ENCODE results near the gene HIVEP3.

HIVEP3 gene

GRCh38 chr1:41681331-41682098, 237.2 kb downstream of the HIVEP3 start:
- no peaks in the 10 kb centered on the region for H3K36me3 ChIP-seq (ENCODE audit: insufficient read depth, insufficient read length, low read length)
- no peak for DNase-seq (ENCODE audit: low read depth, low spot score)
- TF ChIP-seq SUZ12 (IDR thresholded peaks at IDR 0.05; ENCODE audit: extremely low read depth, insufficient read depth, insufficient read length), result no peak
- no peak for TF ChIP-seq ZNF274 (IDR thresholded peaks at IDR 0.05; ENCODE audit: low read depth, low read length)
- TF ChIP-seq YY1 (IDR thresholded peaks at IDR 0.05; ENCODE audit: insufficient read depth, insufficient read length), result no peak
- no peaks in the 10 kb centered on the region for H3K9me3 ChIP-seq (ENCODE audit: insufficient read depth, low read length)
- H3K27me3 ChIP-seq (ENCODE audit: insufficient read depth, insufficient read length), result no peaks in the 10 kb centered on the region
- no peak overlapping the region for H3K9ac ChIP-seq (ENCODE audit: insufficient read length, low read depth)
- peaks cover 19% of the 10 kb centered on the region for H3K4me1 ChIP-seq (ENCODE audit: insufficient read depth, insufficient read length)
- no peak overlapping the region for H3K4me3 ChIP-seq (ENCODE audit: insufficient read length, low read depth)

DNA sequence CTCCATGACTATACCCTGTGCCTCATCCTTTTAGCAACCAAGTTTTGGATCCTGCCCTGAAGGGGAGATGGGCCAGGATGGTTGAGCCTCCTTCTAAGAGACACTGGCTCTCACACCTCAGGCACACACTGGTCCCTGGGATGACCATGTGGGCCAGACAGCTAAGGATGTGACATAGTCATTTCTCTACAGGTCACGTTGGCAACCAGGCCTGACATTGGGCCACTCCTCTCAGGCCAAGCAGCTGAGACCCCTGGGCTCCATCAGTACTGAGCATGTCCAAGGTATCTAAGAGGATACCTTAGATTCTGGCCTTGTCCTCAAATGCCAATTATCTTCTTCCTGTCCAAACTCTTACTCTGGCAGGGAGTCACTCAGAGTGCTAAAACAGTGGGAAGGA, 238.7 kb downstream of the HIVEP3 start:
- DNase-seq (ENCODE audit: low read depth, low spot score), result no peak
- no peaks in the 10 kb centered on the region for H3K36me3 ChIP-seq (ENCODE audit: insufficient read depth, insufficient read length, low read length)
- H3K4me3 ChIP-seq (ENCODE audit: insufficient read length, low read depth), result no peak overlapping the region
- no peaks in the 10 kb centered on the region for H3K27me3 ChIP-seq (ENCODE audit: insufficient read depth, insufficient read length)
- no peaks in the 10 kb centered on the region for H3K9me3 ChIP-seq (ENCODE audit: insufficient read depth, low read length)
- TF ChIP-seq SUZ12 (IDR thresholded peaks at IDR 0.05; ENCODE audit: extremely low read depth, insufficient read depth, insufficient read length) (no peak), ZNF274 (IDR thresholded peaks at IDR 0.05; ENCODE audit: low read depth, low read length) (no peak), YY1 (IDR thresholded peaks at IDR 0.05; ENCODE audit: insufficient read depth, insufficient read length) (no peak)
- no peak overlapping the region for H3K9ac ChIP-seq (ENCODE audit: insufficient read length, low read depth)
- H3K4me1 ChIP-seq (ENCODE audit: insufficient read depth, insufficient read length), result peaks cover 19% of the 10 kb centered on the region

DNA sequence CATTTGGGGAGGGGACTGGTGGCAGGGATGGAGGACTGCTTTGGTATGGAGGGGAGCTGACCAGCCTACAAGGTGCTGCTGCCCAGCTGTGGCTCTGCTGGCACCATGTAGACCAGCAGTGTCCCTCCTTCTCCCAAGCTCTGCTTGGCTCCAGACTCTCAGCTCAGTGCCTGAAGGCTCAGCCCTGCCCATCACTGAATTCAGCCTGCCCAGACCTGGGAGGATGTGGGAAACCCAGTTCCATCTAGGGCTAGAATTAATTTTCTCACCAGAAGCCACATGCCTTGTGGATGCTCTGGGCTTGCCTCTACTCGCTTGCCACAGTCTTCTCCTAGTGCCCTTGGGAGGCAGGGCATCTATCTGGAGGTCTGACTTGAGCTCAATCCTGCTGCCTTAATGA, 239.2 kb downstream of the HIVEP3 start:
- H3K4me3 ChIP-seq (ENCODE audit: insufficient read length, low read depth), result no peak overlapping the region
- no peak overlapping the region for H3K9ac ChIP-seq (ENCODE audit: insufficient read length, low read depth)
- H3K27me3 ChIP-seq (ENCODE audit: insufficient read depth, insufficient read length), result no peaks in the 10 kb centered on the region
- TF ChIP-seq SUZ12 (IDR thresholded peaks at IDR 0.05; ENCODE audit: extremely low read depth, insufficient read depth, insufficient read length) (no peak), YY1 (IDR thresholded peaks at IDR 0.05; ENCODE audit: insufficient read depth, insufficient read length) (no peak), ZNF274 (IDR thresholded peaks at IDR 0.05; ENCODE audit: low read depth, low read length) (no peak)
- no peak for DNase-seq (ENCODE audit: low read depth, low spot score)
- no peaks in the 10 kb centered on the region for H3K36me3 ChIP-seq (ENCODE audit: insufficient read depth, insufficient read length, low read length)
- peaks cover 19% of the 10 kb centered on the region for H3K4me1 ChIP-seq (ENCODE audit: insufficient read depth, insufficient read length)
- no peaks in the 10 kb centered on the region for H3K9me3 ChIP-seq (ENCODE audit: insufficient read depth, low read length)

GRCh38 chr1:41678111-41678878, 240.4 kb downstream of the HIVEP3 start:
- peaks cover 24% of the 10 kb centered on the region for H3K4me1 ChIP-seq (ENCODE audit: insufficient read depth, insufficient read length)
- TF ChIP-seq YY1 (IDR thresholded peaks at IDR 0.05; ENCODE audit: insufficient read depth, insufficient read length) (no peak), SUZ12 (IDR thresholded peaks at IDR 0.05; ENCODE audit: extremely low read depth, insufficient read depth, insufficient read length) (no peak), ZNF274 (IDR thresholded peaks at IDR 0.05; ENCODE audit: low read depth, low read length) (no peak)
- no peak overlapping the region for H3K9ac ChIP-seq (ENCODE audit: insufficient read length, low read depth)
- no peaks in the 10 kb centered on the region for H3K27me3 ChIP-seq (ENCODE audit: insufficient read depth, insufficient read length)
- H3K4me3 ChIP-seq (ENCODE audit: insufficient read length, low read depth), result no peak overlapping the region
- no peak for DNase-seq (ENCODE audit: low read depth, low spot score)
- H3K9me3 ChIP-seq (ENCODE audit: insufficient read depth, low read length), result no peaks in the 10 kb centered on the region
- H3K36me3 ChIP-seq (ENCODE audit: insufficient read depth, insufficient read length, low read length), result no peaks in the 10 kb centered on the region

- H3K4me3 ChIP-seq (ENCODE audit: insufficient read length, low read depth), result no peak overlapping the region
- TF ChIP-seq YY1 (IDR thresholded peaks at IDR 0.05; ENCODE audit: insufficient read depth, insufficient read length) (no peak), ZNF274 (IDR thresholded peaks at IDR 0.05; ENCODE audit: low read depth, low read length) (no peak), SUZ12 (IDR thresholded peaks at IDR 0.05; ENCODE audit: extremely low read depth, insufficient read depth, insufficient read length) (no peak)
- no peak overlapping the region for H3K9ac ChIP-seq (ENCODE audit: insufficient read length, low read depth)
- H3K9me3 ChIP-seq (ENCODE audit: insufficient read depth, low read length), result no peaks in the 10 kb centered on the region
- no peak for DNase-seq (ENCODE audit: low read depth, low spot score)
- H3K4me1 ChIP-seq (ENCODE audit: insufficient read depth, insufficient read length), result peaks cover 28% of the 10 kb centered on the region
- H3K36me3 ChIP-seq (ENCODE audit: insufficient read depth, insufficient read length, low read length), result no peaks in the 10 kb centered on the region
- H3K27me3 ChIP-seq (ENCODE audit: insufficient read depth, insufficient read length), result no peaks in the 10 kb centered on the region
These were observed 241.1 kb downstream of the HIVEP3 start for GRCh38 chr1:41677620-41678019.

DNA sequence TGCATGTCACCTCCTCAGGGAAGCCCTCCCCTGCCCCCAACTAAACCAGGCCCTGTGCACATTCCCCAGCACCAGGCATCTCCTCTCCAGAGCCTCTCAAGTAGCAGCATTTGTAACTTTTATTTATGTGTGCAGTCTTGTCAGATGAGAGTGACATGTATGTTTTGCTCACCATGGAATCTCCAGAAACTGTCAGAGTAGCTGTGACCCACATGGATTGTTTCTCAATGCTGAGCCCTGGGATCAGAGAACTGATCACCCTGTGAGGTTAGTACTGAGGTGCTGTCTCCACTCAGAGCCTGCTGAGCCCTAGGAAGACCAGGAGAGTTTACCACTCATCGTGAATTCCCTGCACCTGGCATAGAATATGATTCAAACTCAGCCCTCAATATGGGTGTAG, 243.3 kb downstream of the HIVEP3 start:
- no peak for DNase-seq (ENCODE audit: low read depth, low spot score)
- peaks cover 38% of the 10 kb centered on the region for H3K4me1 ChIP-seq (ENCODE audit: insufficient read depth, insufficient read length)
- H3K4me3 ChIP-seq (ENCODE audit: insufficient read length, low read depth), result no peak overlapping the region
- H3K36me3 ChIP-seq (ENCODE audit: insufficient read depth, insufficient read length, low read length), result no peaks in the 10 kb centered on the region
- no peaks in the 10 kb centered on the region for H3K9me3 ChIP-seq (ENCODE audit: insufficient read depth, low read length)
- no peaks in the 10 kb centered on the region for H3K27me3 ChIP-seq (ENCODE audit: insufficient read depth, insufficient read length)
- no peak overlapping the region for H3K9ac ChIP-seq (ENCODE audit: insufficient read length, low read depth)
- TF ChIP-seq ZNF274 (IDR thresholded peaks at IDR 0.05; ENCODE audit: low read depth, low read length) (no peak), YY1 (IDR thresholded peaks at IDR 0.05; ENCODE audit: insufficient read depth, insufficient read length) (no peak), SUZ12 (IDR thresholded peaks at IDR 0.05; ENCODE audit: extremely low read depth, insufficient read depth, insufficient read length) (no peak)

DNA sequence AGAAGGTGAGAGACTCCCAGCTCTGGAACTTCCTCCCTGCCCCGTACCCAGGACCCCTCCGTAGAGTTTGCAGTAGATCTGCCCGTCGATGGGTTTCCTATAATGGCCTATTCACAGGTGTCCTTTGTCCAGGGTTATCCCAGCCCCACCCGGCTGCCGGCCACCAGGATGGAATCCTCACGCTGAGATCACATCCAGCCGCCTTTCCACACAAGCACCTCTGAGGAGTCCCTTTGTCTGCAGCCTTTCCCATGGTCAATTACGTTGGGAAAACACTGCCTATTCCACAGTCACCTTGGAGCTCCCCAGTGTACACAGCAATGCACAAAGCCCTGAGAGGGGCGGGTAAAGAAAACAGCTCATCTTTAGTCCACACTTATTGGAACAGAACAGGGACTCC, 244.2 kb downstream of the HIVEP3 start:
- no peak overlapping the region for H3K4me3 ChIP-seq (ENCODE audit: insufficient read length, low read depth)
- no peaks in the 10 kb centered on the region for H3K9me3 ChIP-seq (ENCODE audit: insufficient read depth, low read length)
- no peak overlapping the region for H3K9ac ChIP-seq (ENCODE audit: insufficient read length, low read depth)
- TF ChIP-seq SUZ12 (IDR thresholded peaks at IDR 0.05; ENCODE audit: extremely low read depth, insufficient read depth, insufficient read length) (no peak), ZNF274 (IDR thresholded peaks at IDR 0.05; ENCODE audit: low read depth, low read length) (no peak), YY1 (IDR thresholded peaks at IDR 0.05; ENCODE audit: insufficient read depth, insufficient read length) (no peak)
- no peaks in the 10 kb centered on the region for H3K27me3 ChIP-seq (ENCODE audit: insufficient read depth, insufficient read length)
- no peak for DNase-seq (ENCODE audit: low read depth, low spot score)
- peaks cover 40% of the 10 kb centered on the region for H3K4me1 ChIP-seq (ENCODE audit: insufficient read depth, insufficient read length)
- no peaks in the 10 kb centered on the region for H3K36me3 ChIP-seq (ENCODE audit: insufficient read depth, insufficient read length, low read length)
